ENCODE measurements around the gene RABAC1. TPM values are rescaled to one million over a fixed set of nuclear protein-coding genes. Genes with fewer than 3 reads are reported as not detected.

Gene RABAC1
- total and polyA plus RNA-seq, 2 donors from 2014 or later: 146 to 333 TPM

DNA sequence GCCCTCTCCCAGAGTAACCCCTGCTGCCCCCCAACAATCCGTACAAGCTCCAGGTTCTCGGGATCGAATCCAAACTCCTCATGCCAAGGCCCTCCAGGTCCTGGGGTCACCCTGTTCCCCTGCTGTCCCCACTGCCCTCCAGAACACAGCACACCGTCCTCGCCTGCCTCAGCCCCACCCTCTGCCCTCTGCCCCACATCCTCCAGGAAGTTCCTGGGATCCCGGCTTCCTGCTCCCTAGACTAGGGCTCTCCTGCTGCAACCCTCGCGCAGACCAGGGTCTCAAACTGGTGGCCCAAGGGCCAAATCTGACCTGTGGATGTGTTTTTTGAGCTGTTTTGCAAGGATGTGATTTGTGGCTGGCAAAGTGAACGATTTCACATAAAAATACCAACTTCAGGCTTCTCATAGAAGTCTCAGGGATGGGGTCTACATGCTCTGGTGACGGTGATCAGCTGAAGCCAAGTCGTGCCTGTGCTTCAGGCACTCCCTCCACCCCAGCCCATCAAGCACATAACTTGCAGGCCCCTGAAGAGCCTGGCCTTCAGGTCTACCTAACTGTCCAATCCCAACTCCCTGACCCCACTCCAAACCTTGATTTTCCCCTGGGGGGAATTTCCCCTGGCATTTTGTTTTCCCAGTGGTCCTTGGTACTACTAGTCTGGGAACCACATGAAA lies 1.8 kb downstream of the RABAC1 start:
- Histone ChIP-seq H3K4me1 (ENCODE audit: control insufficient read depth in 2 of 3, insufficient read depth in 2 of 3, low read depth in 1 of 3, low read length in 3 of 3) (peaks cover 0 to 15% (median 4%) of the 10 kb centered on the region in 3 donors), H3K36me3 (ENCODE audit: control insufficient read depth in 2 of 3, insufficient read depth in 3 of 3, low read length in 3 of 3) (peaks cover 0 to 6% (median 3%) of the 10 kb centered on the region in 3 donors), H3K27ac (ENCODE audit: low read depth in 2 of 2, low read length in 2 of 2) (no peak overlapping the region), H3K9ac (ENCODE audit: low read length in 3 of 3) (peak overlapping the region in 1 of 3 donors; percentile 56), H3K9me3 (ENCODE audit: control insufficient read depth in 2 of 3, insufficient read depth in 1 of 3, low read length in 3 of 3) (no peaks in the 10 kb centered on the region), H3K27me3 (ENCODE audit: control insufficient read depth, insufficient read depth, low read length) (no peaks in the 10 kb centered on the region), H3K4me3 (ENCODE audit: low read length in 3 of 3) (peak overlapping the region in 1 of 3 donors; percentile 11)
- intact Hi-C loops (cut with DNase I): no loop called here
- DNase-seq (no peak), FAIRE-seq (no peak)
- TF ChIP-seq, protein P1, sequence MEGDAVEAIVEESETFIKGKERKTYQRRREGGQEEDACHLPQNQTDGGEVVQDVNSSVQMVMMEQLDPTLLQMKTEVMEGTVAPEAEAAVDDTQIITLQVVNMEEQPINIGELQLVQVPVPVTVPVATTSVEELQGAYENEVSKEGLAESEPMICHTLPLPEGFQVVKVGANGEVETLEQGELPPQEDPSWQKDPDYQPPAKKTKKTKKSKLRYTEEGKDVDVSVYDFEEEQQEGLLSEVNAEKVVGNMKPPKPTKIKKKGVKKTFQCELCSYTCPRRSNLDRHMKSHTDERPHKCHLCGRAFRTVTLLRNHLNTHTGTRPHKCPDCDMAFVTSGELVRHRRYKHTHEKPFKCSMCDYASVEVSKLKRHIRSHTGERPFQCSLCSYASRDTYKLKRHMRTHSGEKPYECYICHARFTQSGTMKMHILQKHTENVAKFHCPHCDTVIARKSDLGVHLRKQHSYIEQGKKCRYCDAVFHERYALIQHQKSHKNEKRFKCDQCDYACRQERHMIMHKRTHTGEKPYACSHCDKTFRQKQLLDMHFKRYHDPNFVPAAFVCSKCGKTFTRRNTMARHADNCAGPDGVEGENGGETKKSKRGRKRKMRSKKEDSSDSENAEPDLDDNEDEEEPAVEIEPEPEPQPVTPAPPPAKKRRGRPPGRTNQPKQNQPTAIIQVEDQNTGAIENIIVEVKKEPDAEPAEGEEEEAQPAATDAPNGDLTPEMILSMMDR (IDR thresholded peaks at IDR 0.05; ENCODE audit: borderline replicate concordance, extremely low read depth, insufficient read depth): no peak

DNA sequence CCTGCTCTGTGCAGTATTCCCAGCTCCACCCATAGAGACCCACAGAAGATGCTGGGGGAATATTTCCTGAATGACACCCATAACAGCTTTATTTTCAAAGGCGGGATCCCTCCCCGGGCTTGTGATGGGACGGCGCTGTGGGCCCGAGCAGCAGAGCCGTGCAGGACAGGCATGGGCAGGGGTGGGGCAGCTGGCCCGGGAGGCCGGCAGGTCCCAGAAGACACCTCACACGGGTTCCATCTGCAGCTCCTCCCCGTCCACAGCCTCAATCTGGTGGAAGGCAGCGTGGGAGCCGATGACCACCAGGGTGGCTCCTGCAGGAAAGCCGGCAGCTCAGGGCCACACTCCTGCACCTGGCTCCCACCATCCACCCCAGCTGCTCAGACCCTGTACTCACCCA lies 2.5 kb downstream of the RABAC1 start:
- TF ChIP-seq, protein P1 (IDR thresholded peaks at IDR 0.05; ENCODE audit: borderline replicate concordance, extremely low read depth, insufficient read depth): no peak
- H3K9ac ChIP-seq (ENCODE audit: low read length in 3 of 3): no peak overlapping the region
- H3K36me3 ChIP-seq (ENCODE audit: control insufficient read depth in 2 of 3, insufficient read depth in 3 of 3, low read length in 3 of 3): peaks cover 0 to 6% (median 3%) of the 10 kb centered on the region in 3 donors
- no peak overlapping the region for H3K4me3 ChIP-seq (ENCODE audit: low read length in 3 of 3)
- no peak overlapping the region for H3K27ac ChIP-seq (ENCODE audit: low read depth in 2 of 2, low read length in 2 of 2)
- intact Hi-C loops (cut with DNase I): no loop called here
- no peak for DNase-seq
- no peaks in the 10 kb centered on the region for H3K27me3 ChIP-seq (ENCODE audit: control insufficient read depth, insufficient read depth, low read length)
- peaks cover 0 to 15% (median 4%) of the 10 kb centered on the region in 3 donors for H3K4me1 ChIP-seq (ENCODE audit: control insufficient read depth in 2 of 3, insufficient read depth in 2 of 3, low read depth in 1 of 3, low read length in 3 of 3)
- no peak for FAIRE-seq
- no peaks in the 10 kb centered on the region for H3K9me3 ChIP-seq (ENCODE audit: control insufficient read depth in 2 of 3, insufficient read depth in 1 of 3, low read length in 3 of 3)

DNA sequence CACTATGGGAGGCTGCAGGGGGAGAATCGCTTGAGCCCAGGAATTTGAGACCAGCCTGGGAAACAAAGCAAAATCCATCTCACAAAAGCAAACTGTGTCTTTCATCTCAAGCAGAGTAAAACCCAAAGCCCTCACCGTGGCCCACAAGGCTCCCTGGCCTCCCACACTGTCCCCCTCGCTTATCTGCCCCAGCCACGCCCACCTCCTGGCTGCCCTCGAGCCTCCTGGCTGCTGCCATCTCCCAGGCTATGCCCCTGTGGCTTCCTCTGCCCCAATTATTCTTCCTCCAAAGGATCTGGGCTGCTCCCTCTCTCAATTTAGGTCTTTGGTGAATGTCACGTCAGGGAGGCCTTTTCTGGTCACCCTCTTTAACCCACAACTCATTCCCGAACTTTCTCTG lies 3.6 kb downstream of the RABAC1 start:
- intact Hi-C loops (cut with DNase I): no loop called here
- no peak for FAIRE-seq
- TF ChIP-seq, protein P1 (IDR thresholded peaks at IDR 0.05; ENCODE audit: borderline replicate concordance, extremely low read depth, insufficient read depth): no peak

More for the DNA sequence above, 3.6 kb downstream of the RABAC1 start:
- Histone ChIP-seq H3K27me3 (ENCODE audit: control insufficient read depth, insufficient read depth, low read length) (no peaks in the 10 kb centered on the region), H3K4me3 (ENCODE audit: low read length in 3 of 3) (no peak overlapping the region), H3K9ac (ENCODE audit: low read length in 3 of 3) (no peak overlapping the region), H3K4me1 (ENCODE audit: control insufficient read depth in 2 of 3, insufficient read depth in 2 of 3, low read depth in 1 of 3, low read length in 3 of 3) (peaks cover 0 to 15% (median 4%) of the 10 kb centered on the region in 3 donors), H3K36me3 (ENCODE audit: control insufficient read depth in 2 of 3, insufficient read depth in 3 of 3, low read length in 3 of 3) (peaks cover 0 to 6% (median 3%) of the 10 kb centered on the region in 3 donors), H3K9me3 (ENCODE audit: control insufficient read depth in 2 of 3, insufficient read depth in 1 of 3, low read length in 3 of 3) (no peaks in the 10 kb centered on the region), H3K27ac (ENCODE audit: low read depth in 2 of 2, low read length in 2 of 2) (no peak overlapping the region)
- DNase-seq: no peak

All from kidney (tissue), 14 donors.